Right renal cortex interstitium (tissue), 3 donors: ENCODE data around the gene HDAC11. TPM values are rescaled to one million over a fixed set of nuclear protein-coding genes. Genes with fewer than 3 reads are reported as not detected.

ENCODE experiments used
- DNase-seq, 3 donors: peaks; one replicate each; pipeline ENCODE4 v3.0.0-alpha.2; 2013; ENCODE audit warnings: low read depth in 3 of 3, low spot score in 2 of 3
- polyA plus RNA-seq, 3 donors: library from polyadenylated mRNA; unstranded; fragments of 120-200 nt; gene quantifications; one replicate each; pipeline ENCODE4 v1.2.1, GENCODE V29; 2013; ENCODE audit not compliant: insufficient read length in 3 of 3

The HDAC11 gene
- polyA plus RNA-seq, 3 donors, result 16.7 to 22.1 (median 17.3) TPM

- DNase-seq, result no peak
Observed at GRCh38 chr3:13505147-13506130, 25.3 kb downstream of the HDAC11 start.

DNA sequence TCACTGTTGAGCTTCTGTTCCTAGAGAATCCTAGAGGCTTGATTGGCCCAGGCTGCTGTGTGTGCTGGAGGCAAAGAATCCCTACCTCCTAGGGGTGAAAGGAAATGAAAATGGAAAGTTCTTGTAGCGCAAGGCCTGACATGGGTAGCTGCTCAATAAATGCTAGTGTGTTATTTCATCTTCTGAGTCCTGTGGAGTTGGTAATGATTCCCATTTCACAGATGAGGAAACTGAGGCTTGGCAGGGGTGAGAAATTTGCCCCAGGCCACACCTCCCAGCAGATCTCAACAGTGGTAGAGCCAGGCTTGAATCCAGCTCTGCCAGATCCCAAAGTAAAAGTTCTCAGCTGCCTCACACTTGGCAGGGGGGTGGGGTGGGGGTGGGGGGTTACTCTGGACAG, 26.1 kb downstream of the HDAC11 start:
- DNase-seq, result no peak

DNA sequence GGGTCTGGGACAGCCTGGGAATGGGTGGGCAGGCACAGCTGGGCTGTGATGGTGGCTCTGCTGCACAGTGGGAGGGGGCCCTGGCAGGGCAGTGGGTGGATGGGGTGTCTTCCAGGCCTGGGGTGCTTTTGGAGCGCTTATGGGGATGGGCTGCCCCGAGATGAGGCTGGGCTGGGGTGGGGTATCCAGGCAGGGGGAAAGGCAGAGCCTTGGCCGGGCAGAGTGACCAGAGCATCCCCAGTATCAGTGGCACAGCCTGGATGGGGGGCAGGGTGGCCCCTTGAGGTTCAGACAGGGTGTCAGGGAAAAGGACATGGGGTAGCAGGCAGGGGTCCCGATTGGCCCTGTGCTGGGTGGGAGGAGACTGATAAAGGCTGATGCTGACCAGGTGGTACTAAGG, 26.6 kb downstream of the HDAC11 start:
- DNase-seq, result no peak

GRCh38 chr3:13507247-13507569, 27.1 kb downstream of the HDAC11 start:
- DNase-seq, result no peak

GRCh38 chr3:13507570-13508339, 27.6 kb downstream of the HDAC11 start:
- DNase-seq, result no peak

- no peak for DNase-seq
Observed at GRCh38 chr3:13508496-13508895, 28.4 kb downstream of the HDAC11 start.

DNA sequence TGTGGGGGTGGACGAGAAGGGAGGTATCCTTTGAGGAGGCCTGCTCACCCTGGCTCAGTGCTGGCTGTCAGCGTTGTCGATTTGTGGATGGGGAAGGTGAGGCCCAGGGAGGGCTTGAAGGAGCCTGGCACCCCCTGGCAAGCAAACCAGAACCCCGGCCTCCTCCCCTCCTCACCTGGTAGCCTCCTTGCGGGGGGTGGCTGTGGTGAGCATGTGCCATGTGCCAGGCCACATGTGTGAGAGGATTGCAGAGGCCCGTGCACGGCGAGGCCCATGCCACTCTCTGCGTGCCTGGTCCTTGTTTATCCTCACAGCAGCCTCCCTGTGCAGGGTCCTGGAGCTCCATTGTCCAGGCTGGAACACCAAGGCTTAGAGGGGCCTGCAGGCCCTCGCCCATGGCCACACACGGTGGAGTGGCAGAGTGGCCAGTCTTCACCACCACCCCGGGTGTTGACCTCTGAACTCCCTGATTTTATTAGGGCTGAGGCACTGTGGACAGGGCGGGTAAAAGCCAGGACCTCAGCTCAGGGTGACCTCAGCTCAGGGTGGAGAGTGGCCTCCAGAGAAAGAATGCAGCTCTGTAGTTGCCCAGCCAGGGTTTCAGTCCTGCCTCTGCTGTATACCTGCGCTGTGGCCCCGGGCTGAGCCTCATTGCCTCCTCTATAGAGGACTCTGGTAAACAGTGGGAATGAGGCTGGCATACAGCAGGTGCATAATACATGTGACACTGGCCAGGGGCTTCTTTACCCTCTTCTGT, 29.1 kb downstream of the HDAC11 start:
- DNase-seq, result no peak

GRCh38 chr3:13509816-13510192, 29.7 kb downstream of the HDAC11 start:
- no peak for DNase-seq

- DNase-seq, result no peak
Observed at GRCh38 chr3:13512451-13512850, 32.3 kb downstream of the HDAC11 start.

GRCh38 chr3:13513051-13513912, 33.2 kb downstream of the HDAC11 start:
- DNase-seq, result no peak

- no peak for DNase-seq
Observed at GRCh38 chr3:13513913-13514517, 33.9 kb downstream of the HDAC11 start.

DNA sequence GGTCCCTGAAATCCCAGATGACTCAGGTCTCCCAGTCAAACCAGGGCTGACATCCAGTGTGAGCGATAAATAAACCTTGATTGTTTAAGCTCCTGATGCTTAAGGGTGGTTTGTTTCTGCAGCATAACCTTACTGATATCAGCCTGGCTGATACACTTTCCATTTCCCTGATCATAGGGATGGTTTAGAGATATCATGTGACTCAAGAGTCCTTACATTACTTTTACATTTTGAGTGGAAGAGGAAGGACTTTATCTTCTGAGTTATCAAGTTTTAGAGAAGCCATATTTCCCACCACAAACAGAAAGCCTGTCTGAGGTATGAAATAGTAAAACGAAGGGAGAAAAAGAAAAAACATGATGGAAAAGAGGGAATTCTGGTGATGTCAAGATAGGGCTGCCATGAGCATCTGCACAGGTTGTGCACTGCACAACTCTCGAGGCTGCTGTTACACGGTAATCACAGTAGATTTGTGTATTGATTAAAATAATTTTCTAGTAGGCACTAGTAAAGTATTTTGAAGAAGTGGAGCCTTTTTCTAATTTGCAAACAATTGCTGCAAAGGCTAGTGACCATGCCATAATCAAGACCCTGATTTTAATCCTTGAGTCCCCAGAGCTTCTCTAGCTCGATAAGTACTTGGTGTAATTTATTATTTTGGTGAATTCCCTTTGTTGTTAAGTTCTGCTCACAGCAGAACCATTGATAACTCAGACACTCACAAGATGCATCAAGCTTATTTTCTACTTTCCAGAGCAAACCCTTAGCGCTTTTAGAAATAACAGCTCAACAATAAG, 34.7 kb downstream of the HDAC11 start:
- no peak for DNase-seq

- DNase-seq, result no peak
Observed at GRCh38 chr3:13515786-13516759, 36.0 kb downstream of the HDAC11 start.

GRCh38 chr3:13516760-13517135, 36.6 kb downstream of the HDAC11 start:
- DNase-seq, result no peak

DNA sequence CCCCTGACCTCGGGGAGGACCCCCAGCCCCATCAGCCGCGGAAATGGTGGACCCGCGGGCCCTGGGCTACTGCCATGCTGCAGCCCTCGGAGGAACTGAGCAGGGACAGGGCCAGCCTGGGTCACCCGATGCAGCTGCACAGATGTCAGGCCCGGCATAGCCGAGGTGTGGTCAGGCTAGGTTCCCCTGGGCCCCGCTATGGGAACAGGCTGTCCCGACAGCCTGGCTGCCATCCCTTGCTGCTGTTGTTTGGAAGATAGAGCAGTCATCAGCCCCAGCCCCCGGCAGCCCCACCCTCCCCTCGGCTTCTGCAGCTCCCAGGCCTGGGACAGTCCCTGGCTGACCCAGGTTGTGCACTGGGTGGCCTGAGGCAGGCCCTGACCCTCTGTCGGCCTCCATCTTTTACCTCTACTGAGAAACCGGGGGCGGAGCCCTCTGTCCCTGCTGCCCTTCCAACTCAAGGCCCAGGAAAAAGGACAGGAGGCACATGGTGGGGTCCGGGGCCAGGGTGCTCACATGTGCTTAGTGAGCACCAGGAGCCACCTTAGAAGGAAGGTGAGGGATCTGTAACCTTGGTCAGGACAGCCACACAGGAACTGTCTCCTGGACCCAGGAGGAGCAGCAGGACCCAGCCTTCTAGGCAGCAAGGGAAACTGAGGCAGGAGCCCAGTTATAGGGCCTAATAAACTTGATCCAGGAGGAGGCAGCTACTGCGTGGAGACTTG, 37.3 kb downstream of the HDAC11 start:
- no peak for DNase-seq

GRCh38 chr3:13518516-13518953, 38.4 kb downstream of the HDAC11 start:
- no peak for DNase-seq
